Brain microvascular endothelial cell (primary cell): ENCODE measurements around the gene LMTK2.
A peak's percentile ranks its signal among the peaks of the same experiment; 100 is the strongest.

Source experiments
- DNase-seq: peaks from one replicate; pipeline ENCODE4 v3.0.0-alpha.2; 2020
- H3K27ac ChIP-seq: fragments of 250-450 bp; sonication (Bioruptor Pico); 2 replicates; pipeline ENCODE4 v1.5.1; 2020; ENCODE audit warnings: mild to moderate bottlenecking, moderate library complexity
- H3K27me3 ChIP-seq: fragments of 250-450 bp; sonication (Bioruptor Pico); replicated peaks from 2 replicates; pipeline ENCODE4 v1.5.1; 2020; ENCODE audit warnings: mild to moderate bottlenecking
- H3K36me3 ChIP-seq: fragments of 250-450 bp; sonication (Bioruptor Pico); replicated peaks from 2 replicates; pipeline ENCODE4 v1.5.1; 2020; ENCODE audit warnings: mild to moderate bottlenecking
- H3K4me3 ChIP-seq: 2 replicates; pipeline ENCODE4 v1.5.1; 2011; ENCODE audit warnings: low read depth, mild to moderate bottlenecking, control low read depth, low read length, moderate library complexity
- in situ Hi-C: cut with HindIII; loops from 2 replicates; pipeline ENCODE4 v1.10.0; 2017; ENCODE audit warnings: low sequenced_read_pairs, low pct_ligation_motif_present
- TF ChIP-seq, protein P1 (sequence below): IDR thresholded peaks from 2 replicates; pipeline ENCODE4 v1.5.1; 2011; ENCODE audit warnings: low read depth, mild to moderate bottlenecking, moderate library complexity, low read length, control low read depth, inconsistent platforms; ENCODE audit errors: missing control alignments

Gene LMTK2

DNA sequence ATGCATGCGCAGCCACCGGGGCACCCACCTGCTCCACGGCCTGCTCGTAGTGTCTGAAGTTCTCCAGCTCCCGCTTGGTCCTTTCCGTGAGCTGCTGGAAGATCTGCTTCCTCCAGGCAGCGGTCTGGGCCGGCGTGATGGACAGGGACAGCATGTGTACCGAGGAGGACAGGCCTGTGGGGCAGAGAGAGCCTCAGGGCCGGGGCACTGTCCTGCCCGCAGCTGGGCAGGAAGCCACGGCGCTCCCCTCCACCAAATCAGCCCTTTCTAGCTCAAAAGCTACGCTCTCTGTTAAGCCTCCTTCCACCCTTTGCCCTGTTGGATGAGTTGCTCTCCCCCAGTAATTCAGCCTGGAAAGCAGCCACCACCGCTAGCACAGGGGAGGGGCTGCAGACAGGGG is 126.1 kb downstream of the LMTK2 start:
- DNase-seq: no peak
- no peaks in the 10 kb centered on the region for H3K27me3 ChIP-seq
- TF ChIP-seq, protein P1, sequence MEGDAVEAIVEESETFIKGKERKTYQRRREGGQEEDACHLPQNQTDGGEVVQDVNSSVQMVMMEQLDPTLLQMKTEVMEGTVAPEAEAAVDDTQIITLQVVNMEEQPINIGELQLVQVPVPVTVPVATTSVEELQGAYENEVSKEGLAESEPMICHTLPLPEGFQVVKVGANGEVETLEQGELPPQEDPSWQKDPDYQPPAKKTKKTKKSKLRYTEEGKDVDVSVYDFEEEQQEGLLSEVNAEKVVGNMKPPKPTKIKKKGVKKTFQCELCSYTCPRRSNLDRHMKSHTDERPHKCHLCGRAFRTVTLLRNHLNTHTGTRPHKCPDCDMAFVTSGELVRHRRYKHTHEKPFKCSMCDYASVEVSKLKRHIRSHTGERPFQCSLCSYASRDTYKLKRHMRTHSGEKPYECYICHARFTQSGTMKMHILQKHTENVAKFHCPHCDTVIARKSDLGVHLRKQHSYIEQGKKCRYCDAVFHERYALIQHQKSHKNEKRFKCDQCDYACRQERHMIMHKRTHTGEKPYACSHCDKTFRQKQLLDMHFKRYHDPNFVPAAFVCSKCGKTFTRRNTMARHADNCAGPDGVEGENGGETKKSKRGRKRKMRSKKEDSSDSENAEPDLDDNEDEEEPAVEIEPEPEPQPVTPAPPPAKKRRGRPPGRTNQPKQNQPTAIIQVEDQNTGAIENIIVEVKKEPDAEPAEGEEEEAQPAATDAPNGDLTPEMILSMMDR: no peak
- in situ Hi-C loops: no loop called here
- H3K27ac ChIP-seq: no peak overlapping the region
- H3K4me3 ChIP-seq: no peak overlapping the region
- peaks cover 6% of the 10 kb centered on the region for H3K36me3 ChIP-seq

DNA sequence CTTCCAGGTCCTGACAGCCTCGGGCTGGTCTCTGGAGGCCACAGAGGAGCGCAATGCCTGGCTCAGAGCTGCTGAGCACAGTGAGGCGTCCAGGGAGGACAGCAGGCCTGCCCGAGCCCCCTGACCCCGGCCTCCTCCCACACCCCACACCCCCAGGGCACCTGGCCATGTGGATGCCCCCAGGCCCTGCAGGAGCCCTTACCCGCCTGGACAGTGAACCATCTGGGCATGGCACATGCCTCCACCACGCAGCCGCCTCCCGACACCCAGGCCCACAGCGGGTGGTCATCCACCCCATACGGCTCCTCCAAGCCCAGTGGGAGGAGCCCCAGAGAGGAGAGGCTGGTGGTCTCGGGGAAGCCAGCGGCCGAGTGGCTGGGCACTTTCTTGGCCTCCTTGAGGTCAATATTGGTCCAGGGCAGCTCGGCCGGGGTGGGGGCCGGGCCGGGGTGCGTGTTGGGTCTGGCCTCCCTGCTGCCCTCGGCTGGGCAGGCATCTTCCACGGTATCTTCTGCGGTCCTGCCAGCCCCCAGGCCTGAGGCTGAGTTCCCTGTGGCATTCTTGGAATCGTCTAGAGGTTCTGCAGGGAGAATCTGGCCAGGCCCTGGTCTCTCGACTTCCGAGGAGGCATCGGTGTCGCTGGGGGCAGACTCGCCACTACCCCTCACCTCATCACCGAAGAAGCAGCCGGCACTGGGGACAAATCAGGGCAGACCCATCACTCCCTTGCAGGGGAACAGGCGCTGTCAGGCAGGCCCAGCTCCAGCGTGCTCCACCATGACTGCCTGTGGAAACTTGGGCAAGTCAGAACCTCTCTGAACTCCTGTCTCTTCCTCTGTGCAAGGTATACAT is 126.8 kb downstream of the LMTK2 start:
- DNase-seq: no peak
- H3K4me3 ChIP-seq: no peak overlapping the region
- in situ Hi-C loops: no loop called here
- H3K36me3 ChIP-seq: peaks cover 4% of the 10 kb centered on the region
- TF ChIP-seq, protein P1: no peak
- H3K27me3 ChIP-seq: no peaks in the 10 kb centered on the region
- H3K27ac ChIP-seq: no peak overlapping the region

DNA sequence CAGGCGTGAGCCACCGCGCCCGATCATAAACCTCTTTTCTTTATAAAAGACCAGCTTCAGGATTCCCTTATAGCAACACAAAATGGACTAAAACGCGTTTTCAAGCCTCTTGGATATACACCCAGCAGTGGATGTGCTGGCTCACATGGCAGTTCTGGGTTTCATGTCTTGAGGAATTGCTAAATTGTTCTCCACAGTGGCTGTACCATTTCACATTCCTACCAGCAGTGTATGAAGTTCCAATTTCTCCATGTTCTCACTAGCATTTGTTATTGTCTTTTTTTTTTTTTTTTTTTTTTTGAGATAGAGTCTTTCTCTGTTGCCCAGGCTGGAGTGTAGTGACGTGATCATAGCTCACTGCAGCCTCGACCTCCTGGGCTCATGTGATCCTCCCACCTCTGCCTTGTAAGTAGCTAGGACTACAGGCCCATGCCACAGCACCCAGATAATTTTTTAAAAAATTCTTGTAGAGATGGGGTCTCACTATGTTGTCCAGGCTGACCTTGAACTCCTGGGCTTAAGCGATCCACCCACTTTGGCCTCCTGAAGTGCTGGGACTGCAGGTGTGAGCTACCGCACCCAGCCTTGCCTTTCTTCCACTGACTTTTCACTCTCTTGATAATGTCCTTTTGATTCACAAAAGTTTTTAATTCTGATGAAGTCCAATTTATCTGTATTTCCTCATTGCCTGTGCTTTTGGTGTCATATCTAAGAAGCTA is 127.9 kb downstream of the LMTK2 start:
- H3K27ac ChIP-seq: no peak overlapping the region
- in situ Hi-C loops: no loop called here
- H3K4me3 ChIP-seq: no peak overlapping the region
- H3K36me3 ChIP-seq: peaks cover 9% of the 10 kb centered on the region
- DNase-seq: peak; percentile 23
- TF ChIP-seq, protein P1: peak; percentile 19
- H3K27me3 ChIP-seq: no peaks in the 10 kb centered on the region

DNA sequence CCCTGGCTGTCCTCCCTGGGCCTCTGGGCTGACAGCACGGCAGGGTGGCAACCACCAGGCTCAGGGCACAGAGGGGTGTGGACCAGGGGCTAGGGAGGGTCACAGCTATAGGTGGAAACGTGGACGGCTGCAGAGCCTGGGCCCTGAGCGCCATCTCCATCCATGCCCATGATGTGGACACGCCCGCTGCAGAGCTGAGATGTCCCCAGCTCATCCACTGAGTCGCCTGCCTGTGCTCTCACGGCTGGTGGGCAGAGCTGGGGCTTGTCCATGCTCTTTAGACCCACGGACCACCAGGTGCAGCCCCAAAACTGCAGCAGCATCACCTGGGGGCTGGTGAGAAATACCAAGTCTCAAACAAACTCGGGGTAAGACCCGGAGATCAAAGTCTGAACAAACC is 129.2 kb downstream of the LMTK2 start:
- Histone ChIP-seq H3K27me3 (no peaks in the 10 kb centered on the region), H3K36me3 (peaks cover 15% of the 10 kb centered on the region), H3K27ac (no peak overlapping the region), H3K4me3 (no peak overlapping the region)
- DNase-seq: no peak
- in situ Hi-C loops: no loop called here
- TF ChIP-seq, protein P1: no peak

DNA sequence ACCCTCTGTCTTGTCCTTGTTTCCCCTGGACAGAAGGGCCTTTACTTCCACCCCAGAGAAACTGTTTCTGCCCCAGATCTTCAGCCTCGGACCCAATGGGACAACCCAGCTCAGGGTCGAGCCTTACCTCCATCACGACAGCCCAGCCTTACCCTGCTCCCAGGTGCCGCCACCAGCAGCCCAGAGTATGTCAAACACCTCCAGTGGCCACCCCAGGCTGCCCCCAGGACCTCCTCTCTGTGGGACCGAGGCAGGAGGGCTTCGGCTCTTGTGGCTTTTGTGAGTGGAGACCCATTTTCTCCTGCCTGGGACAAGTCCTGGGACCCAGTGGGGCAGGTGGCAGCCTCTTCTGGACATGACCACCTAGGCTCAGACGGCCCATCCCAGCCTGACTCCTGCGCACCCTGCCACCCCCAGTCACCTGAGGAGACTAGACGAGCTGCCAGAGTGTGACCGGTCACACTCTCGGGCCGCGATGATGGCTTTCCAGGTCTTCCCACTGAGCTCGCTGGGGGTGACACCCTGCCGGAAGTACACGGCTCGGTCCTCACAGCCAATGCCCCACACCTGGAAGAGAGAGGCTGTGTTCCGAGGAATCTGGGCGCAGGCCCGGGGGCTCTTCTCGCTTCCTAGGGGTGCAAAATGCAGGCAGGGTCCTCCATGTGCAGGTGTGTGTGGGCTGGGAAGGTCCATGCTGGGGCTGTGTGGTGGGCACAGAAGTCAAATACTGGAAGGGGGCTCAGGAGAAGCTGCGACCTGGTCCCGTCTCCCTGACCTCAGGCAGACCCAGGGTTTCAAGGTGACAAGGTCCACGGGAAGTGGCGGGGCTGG is 129.9 kb downstream of the LMTK2 start:
- H3K36me3 ChIP-seq: peaks cover 15% of the 10 kb centered on the region

More for the DNA sequence above, 129.9 kb downstream of the LMTK2 start:
- DNase-seq: no peak
- TF ChIP-seq, protein P1: no peak
- Histone ChIP-seq H3K27ac (no peak overlapping the region), H3K4me3 (no peak overlapping the region), H3K27me3 (no peaks in the 10 kb centered on the region)
- in situ Hi-C loops: no loop called here
